Stimulated activated CD8-positive, alpha-beta memory T cell treated with anti-CD3 and anti-CD28 coated beads, Interleukin-15, amount 100 ng/mL, for 1 hour (primary cell): ENCODE measurements around the gene NEK11.

Experiments used
- DNase-seq: peaks from one replicate; pipeline ENCODE4 v3.0.0-alpha.2; 2020; ENCODE audit warnings: low read depth

NEK11 gene

GRCh38 chr3:131224886-131225550, 198.3 kb downstream of the NEK11 start:
- no peak for DNase-seq

DNA sequence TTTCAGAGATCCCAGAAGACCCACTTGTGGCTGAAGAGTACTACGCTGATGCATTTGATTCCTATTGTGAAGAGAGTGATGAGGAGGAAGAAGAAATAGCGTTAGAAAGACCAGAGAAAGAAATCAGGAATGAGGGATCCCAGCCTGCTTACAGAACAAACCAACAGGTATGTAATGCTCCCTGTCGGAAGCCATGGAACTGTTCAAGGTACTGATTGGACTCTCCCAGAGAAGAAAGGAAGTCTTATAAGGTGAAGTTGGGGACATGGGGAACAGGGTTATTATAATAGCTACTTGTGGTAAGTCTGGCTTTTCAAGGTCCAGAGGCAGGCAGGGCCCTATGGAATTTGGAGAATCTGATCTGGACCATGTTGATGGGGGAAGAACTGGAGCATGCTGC, 201.8 kb downstream of the NEK11 start:
- DNase-seq = no peak

DNA sequence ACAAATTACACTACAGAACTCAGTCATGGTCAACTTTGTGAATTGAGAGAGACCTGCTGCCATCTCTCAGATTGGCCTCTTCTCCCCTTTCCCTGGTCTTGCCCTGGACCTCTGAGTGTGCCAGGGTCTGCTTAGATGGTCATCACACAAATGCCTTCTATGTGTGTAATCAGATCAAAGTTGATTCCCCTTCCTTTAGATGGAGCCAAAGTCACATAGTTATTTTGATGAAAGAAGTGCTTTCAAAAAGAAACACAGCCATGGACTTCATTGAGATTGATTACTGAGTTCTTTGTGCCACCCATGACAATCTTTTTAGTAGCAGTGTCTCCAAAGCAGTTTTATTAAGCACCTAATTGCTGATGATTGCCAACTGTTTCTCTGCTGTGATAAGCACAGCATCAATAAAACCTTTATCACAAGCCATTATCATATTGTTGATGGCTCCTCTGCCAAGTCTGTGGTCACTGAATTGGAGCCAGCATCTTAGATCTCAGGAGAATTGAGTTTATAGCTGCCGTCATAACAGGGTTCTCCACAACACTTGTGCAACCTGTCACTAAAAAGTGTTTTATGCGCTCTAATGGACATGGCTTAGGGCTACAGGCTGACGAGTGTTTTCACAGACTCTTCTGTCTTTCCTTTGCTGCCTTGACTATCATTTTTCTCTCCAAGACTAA, 205.2 kb downstream of the NEK11 start:
- no peak for DNase-seq

- no peak for DNase-seq
Measured at GRCh38 chr3:131232711-131233267, 206.1 kb downstream of the NEK11 start.

- DNase-seq = no peak
Measured at GRCh38 chr3:131233900-131234668, 207.4 kb downstream of the NEK11 start.

DNA sequence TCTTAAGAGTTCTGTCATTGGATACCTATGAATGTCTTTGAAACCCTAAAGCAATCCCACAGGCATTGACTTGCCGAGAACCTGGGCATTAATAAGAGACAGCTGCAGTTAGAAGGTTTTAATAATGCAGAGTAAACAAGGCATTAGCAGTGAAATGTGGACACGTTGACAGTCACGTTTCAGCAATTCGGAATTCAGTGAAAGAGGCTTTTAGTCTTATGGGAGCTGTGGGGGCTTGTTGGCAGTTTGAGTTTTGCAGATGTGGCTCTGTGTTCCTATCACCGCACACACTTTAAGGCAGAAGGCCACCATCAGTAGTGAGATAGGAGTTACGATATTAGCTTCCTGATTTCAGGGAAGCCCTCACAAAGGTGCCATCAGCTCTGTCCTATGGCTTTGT, 209.7 kb downstream of the NEK11 start:
- DNase-seq = no peak

DNA sequence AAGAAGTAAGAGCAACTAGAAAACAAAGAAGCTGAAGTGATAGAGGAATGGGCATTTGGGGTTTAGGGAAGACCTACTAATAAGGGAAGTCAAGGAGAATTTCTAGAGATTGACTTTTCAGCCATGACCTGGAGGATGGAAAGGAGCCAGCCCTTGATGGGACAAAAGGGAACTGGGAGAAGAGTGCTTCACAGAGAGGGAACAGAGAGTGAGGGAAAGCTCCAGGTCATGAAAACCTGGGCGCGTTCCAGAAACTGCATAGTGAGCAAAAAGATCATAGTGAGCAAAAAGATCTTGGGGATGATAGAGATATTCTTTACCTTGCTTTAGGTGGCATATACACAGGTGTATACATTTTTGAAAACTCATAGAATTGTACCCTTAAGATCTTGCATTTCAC, 211.8 kb downstream of the NEK11 start:
- DNase-seq = no peak

DNA sequence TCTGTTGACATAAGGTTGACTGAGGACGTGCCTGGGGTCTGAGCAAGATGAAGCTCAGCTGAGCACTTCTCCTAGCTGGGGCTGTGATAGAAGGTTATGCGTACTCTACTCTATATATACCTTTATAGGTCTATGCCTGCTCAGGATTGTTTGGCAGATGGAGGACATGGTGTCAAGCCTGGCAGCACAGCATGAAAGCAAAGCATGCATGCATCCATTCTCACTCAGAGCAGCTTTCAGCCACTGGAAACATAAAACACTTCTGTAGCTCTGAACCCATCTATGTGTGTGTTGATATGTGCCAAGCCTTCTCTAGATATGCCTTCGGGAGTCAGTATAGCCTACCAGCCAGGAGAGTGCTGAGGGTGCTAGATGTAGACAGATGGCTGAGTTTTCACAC, 212.6 kb downstream of the NEK11 start:
- no peak for DNase-seq

GRCh38 chr3:131242201-131242600, 215.5 kb downstream of the NEK11 start:
- no peak for DNase-seq

DNA sequence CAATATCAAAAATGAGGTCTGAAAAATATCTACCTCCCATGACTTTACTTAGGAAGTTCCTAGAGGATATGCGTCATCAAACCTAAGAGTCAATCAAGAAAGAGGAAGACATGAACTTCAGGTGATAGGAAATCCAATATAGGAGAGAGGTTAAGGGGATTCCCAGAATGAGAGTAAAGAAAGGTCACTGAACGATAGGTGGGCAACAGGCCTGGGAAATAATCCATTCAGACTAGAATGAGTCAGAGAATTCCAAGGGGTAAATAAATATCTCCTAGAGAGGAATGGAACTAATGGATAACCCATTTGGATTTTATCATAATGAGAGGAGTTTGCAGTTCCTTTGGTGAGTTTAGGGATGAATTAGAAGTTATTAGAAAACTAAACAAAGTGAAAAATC, 223.8 kb downstream of the NEK11 start:
- no peak for DNase-seq

DNA sequence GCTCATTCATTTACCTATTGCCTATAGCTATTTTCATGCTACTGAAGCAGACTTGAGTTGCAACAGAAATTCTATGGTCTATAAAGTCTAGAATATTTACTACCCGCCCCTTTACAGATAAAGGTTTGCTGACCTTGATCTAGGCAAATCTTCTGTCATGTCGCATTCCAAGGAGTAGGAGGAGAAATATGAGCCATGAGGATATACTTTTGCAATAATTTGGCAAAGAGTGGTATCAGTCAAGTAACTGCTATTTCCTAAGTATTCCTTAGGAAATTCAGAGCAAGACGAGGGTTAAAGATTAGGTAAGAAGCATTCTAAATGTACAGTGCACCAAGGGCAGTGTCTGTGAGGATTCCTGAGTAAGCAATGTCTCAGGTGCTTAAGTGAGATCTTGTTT, 233.8 kb downstream of the NEK11 start:
- no peak for DNase-seq

GRCh38 chr3:131261104-131261503, 234.4 kb downstream of the NEK11 start:
- DNase-seq = no peak

DNA sequence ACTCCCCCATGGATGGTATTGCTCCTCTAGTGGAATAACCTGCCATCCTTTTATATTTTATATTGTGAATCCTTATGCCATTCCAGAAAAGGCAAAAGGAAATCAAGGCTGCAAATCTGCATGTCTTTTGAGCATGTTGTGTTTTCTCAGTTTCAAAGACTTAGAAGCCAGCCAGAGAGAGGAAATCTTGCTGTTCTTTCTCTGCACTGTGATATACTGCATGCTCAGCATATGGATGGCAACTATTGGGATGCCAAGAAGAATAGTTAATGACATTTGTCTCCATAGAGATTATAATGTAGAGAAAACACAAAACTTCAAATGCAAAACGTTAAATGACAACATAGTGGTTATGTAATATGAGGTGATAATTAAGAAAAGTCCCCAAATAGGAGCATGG, 248.9 kb downstream of the NEK11 start:
- DNase-seq = no peak

GRCh38 chr3:131277836-131278497, 251.3 kb downstream of the NEK11 start:
- no peak for DNase-seq

GRCh38 chr3:131279577-131279976, 252.9 kb downstream of the NEK11 start:
- no peak for DNase-seq

GRCh38 chr3:131282379-131282778, 255.7 kb downstream of the NEK11 start:
- no peak for DNase-seq

DNA sequence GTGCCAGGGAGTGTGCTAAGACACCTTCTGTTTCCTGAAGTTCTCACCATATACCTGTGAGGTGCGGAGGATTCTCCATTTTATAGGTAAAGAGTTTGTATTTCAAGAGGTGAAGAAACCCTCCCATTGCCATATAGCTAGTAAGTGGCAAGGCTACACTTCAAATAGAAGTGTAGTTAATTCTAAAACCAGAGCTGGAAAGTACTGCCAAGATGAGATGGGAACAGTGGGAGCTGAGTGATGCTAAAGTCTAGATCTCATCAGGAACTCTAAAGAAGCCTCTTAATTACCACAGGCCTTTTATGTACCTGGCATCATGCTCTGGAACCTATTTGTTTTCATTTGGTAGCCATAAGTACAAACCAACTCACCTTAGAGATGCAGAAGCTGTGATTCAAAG, 256.3 kb downstream of the NEK11 start:
- DNase-seq = no peak

DNA sequence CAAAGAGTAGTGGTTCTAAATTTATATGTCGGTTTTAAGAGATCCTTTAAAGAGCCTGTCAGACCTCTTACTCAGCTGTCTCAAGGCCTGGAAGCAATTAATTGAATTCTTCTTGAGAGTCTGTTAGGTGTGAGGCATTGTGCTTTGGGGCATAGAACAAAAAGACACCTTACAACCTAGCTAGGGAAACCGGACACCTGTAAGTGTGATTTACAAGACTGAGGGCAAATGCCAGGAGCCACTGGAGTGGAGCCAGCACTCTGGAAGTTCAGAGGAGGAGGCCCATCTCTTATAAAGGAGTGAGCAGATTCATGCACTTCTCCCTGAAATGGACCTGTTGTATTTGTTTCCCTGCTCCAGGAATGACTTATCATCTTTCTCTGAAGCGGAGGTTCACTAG, 257.2 kb downstream of the NEK11 start:
- DNase-seq = no peak

GRCh38 chr3:131284302-131284701, 257.6 kb downstream of the NEK11 start:
- no peak for DNase-seq

DNA sequence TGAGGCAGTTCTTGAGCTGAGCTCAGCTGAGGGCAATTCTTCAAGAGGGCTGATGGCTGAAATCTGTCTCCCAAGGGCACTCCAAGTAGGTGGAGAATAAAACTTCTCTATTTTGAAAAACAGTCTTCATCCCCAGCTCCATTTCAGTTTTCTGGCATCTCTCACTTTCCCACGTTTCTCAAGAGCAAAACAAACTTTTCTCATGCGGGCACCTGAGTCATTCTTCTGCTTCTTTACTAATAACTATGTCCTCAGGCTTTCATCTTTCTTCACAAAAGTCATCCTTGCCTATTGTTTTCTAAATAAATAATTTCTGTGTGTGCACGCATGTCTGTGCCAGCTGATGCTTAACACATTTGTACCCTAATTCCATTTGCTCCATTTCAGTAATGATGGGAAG, 258.8 kb downstream of the NEK11 start:
- DNase-seq = no peak

DNA sequence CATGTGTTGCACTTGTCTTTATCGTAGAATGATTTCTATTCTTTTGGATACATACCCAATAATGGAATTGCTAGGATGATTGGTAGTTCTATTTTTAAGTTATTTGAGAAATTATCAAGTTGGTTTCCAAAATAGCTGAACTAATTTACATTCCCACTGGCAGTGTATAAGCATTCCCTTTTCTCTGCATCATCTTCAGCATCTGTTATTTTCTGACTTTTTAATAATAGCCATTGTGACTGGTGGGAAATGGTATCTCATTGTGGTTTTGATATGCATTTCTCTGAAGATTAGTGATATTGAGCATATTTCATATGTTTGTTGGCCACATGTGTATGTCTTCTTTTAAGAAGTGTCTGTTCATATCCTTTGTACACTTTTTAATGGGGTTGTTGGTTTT, 273.2 kb downstream of the NEK11 start:
- DNase-seq = no peak

DNA sequence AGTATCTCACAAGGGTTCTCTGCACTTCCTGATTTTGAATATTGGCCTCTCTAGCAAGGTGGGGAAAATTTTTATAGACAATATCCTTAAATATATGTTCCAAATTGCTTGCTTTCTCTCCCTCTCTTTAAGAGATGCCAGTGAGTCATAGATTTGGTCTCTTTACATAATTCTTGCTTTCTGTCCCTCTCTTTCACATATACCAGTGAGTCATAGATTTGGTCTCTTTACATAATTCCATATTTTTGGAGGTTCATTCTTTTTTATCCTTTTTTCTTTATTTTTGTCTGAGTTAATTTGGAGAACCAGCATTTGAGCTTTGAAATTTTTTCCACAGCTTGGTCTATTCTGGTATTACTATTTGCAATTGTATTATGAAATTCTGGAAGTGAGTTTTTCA, 277.2 kb downstream of the NEK11 start:
- DNase-seq = no peak
